Keratinocyte (primary cell): Measurements from ENCODE around the gene CHAMP1. TPM values are rescaled to one million over a fixed set of nuclear protein-coding genes. Genes with fewer than 3 reads are reported as not detected.

Experiments
- DNase-seq: peaks from one replicate; pipeline ENCODE4 v3.0.0-alpha.2; 2011; ENCODE audit warnings: low read depth, missing footprints, low spot score
- FAIRE-seq: peaks from 2 replicates; lab custom pipeline; 2011; peaks lifted over from hg19 to GRCh38; lab: Jason Lieb, UNC
- H2AFZ ChIP-seq: 2 replicates; pipeline ENCODE4 v1.6.0; 2012; ENCODE audit warnings: low read length, control low read depth, inconsistent platforms; ENCODE audit not compliant: control insufficient read depth
- H3K27ac ChIP-seq: 2 replicates; pipeline ENCODE4 v1.5.1; 2011; ENCODE audit warnings: low read length; ENCODE audit not compliant: control insufficient read depth, insufficient read depth
- H3K27me3 ChIP-seq: 3 replicates; pipeline ENCODE4 v1.6.0; 2011; ENCODE audit warnings: low read length; ENCODE audit not compliant: control insufficient read depth, insufficient read depth; ENCODE audit errors: extremely low read depth
- H3K36me3 ChIP-seq, 2 experiments: 2 replicates in 1 of 2; 3 replicates in 1 of 2; pipeline ENCODE4 v1.5.1; 2011; ENCODE audit warnings: low read length in 2 of 2, mild to moderate bottlenecking in 1 of 2; ENCODE audit not compliant: control insufficient read depth in 2 of 2, insufficient read depth in 2 of 2; ENCODE audit errors: extremely low read depth in 1 of 2
- H3K4me1 ChIP-seq: 3 replicates; pipeline ENCODE4 v1.5.1; 2011; ENCODE audit warnings: low read length; ENCODE audit not compliant: control insufficient read depth, insufficient read depth; ENCODE audit errors: extremely low read depth
- H3K4me2 ChIP-seq: 3 replicates; pipeline ENCODE4 v1.6.0; 2011; ENCODE audit warnings: low read depth, low read length; ENCODE audit not compliant: control insufficient read depth, insufficient read depth; ENCODE audit errors: extremely low read depth
- H3K4me3 ChIP-seq, 3 experiments: fragments of 200-600 bp in 1 of 3; sonication (generic) in 1 of 3; 2 replicates in 2 of 3; 3 replicates in 1 of 3; pipeline ENCODE4 v1.5.1; 2011 to 2016; ENCODE audit warnings: low read length in 3 of 3, mild to moderate bottlenecking in 3 of 3, control low read depth in 2 of 3, inconsistent platforms in 1 of 3, low read depth in 1 of 3, mixed read lengths in 1 of 3, mixed run types in 1 of 3, moderate library complexity in 1 of 3; ENCODE audit not compliant: control insufficient read depth in 2 of 3, insufficient read depth in 2 of 3; ENCODE audit errors: extremely low read depth in 1 of 3
- H3K79me2 ChIP-seq: 2 replicates; pipeline ENCODE4 v1.6.0; 2012; ENCODE audit warnings: low read length; ENCODE audit not compliant: control insufficient read depth, insufficient read depth
- H3K9ac ChIP-seq: 3 replicates; pipeline ENCODE4 v1.6.0; 2011; ENCODE audit warnings: low read length; ENCODE audit not compliant: control insufficient read depth, insufficient read depth; ENCODE audit errors: extremely low read depth
- H3K9me1 ChIP-seq: 3 replicates; pipeline ENCODE4 v1.6.0; 2011; ENCODE audit warnings: low read length; ENCODE audit not compliant: control insufficient read depth, insufficient read depth; ENCODE audit errors: extremely low read depth
- H3K9me3 ChIP-seq: 2 replicates; pipeline ENCODE4 v1.5.1; 2012; ENCODE audit warnings: low read depth, low read length; ENCODE audit not compliant: control insufficient read depth
- H4K20me1 ChIP-seq: 3 replicates; pipeline ENCODE4 v1.6.0; 2011; ENCODE audit warnings: low read length; ENCODE audit not compliant: control insufficient read depth, insufficient read depth; ENCODE audit errors: extremely low read depth
- EZH2 ChIP-seq: IDR thresholded peaks from one replicate; pipeline ENCODE4 v1.6.1; 2012; ENCODE audit warnings: inconsistent platforms, mild to moderate bottlenecking, low read length, moderate library complexity
- dilution Hi-C: fragments of 300-500 bp; cut with MboI; formaldehyde crosslinking; loops from one replicate; pipeline ENCODE4 v1.7.0; 2020; ENCODE audit warnings: low sequenced_read_pairs; ENCODE audit not compliant: extremely low pct_ligation_motif_present
- polyA plus RNA-seq, 5 experiments: library from polyadenylated mRNA; depleted of rRNA in 3 of 5; stranded (reverse) in 3 of 5; stranded (forward) in 1 of 5; unstranded in 1 of 5; fragments of >200 nt; gene quantifications; 1 replicate in 1 of 5; 2 replicates in 3 of 5; 3 replicates in 1 of 5; pipeline versions ENCODE4 v1.2.1 to v1.2.3, GENCODE V29; 2011 to 2012; ENCODE audit warnings: missing spikeins in 2 of 5, low read depth in 1 of 5, low replicate concordance in 1 of 5
- TF ChIP-seq, protein P1 (sequence below), 3 experiments: IDR thresholded peaks in 1 of 3; conservative IDR thresholded peaks in 1 of 3; optimal IDR thresholded peaks in 1 of 3; 2 replicates in 2 of 3; 3 replicates in 1 of 3; pipeline versions ENCODE3 to v1.5.1; 2011; ENCODE audit warnings: low read length in 3 of 3, mild to moderate bottlenecking in 3 of 3, moderate library complexity in 2 of 3, control low read depth in 1 of 3, inconsistent platforms in 1 of 3; ENCODE audit not compliant: insufficient read depth in 2 of 3; ENCODE audit errors: extremely low read depth in 1 of 3

The CHAMP1 gene
- polyA plus RNA-seq, 1 donor (not counting 4 experiments of a cell fraction or from before 2014, with no cell fraction given): 14.2 TPM

DNA sequence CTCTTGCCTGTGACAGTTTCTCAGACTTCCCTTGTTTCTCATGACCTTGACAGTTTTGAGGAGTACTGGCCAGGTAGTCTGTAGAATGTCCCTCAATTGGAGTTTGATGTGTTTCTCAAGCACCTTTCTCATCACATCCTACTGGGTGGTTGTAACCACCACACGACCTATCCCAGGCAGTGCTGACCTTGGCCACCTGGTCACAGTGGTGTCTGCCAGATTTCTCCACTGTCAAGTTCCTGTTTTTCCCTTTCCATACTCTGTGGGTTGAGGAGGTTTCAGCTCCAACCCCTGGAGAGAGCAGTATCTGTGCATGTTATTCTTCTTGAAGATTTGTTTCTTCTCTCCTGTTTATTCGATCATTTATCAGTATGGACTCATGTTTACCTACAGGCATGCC is 41.3 kb upstream of the CHAMP1 start:
- no peak overlapping the region for H3K4me3 ChIP-seq
- H3K9me1 ChIP-seq: no peaks in the 10 kb centered on the region
- no peaks in the 10 kb centered on the region for H3K4me1 ChIP-seq
- FAIRE-seq: no peak
- peaks cover 16 to 34% of the 10 kb centered on the region in 2 experiments for H3K36me3 ChIP-seq
- H3K27ac ChIP-seq: no peak overlapping the region
- no peak for DNase-seq
- no peaks in the 10 kb centered on the region for H3K27me3 ChIP-seq
- H3K4me2 ChIP-seq: no peak overlapping the region
- H4K20me1 ChIP-seq: no peaks in the 10 kb centered on the region
- dilution Hi-C loops: no loop called here
- no peak overlapping the region for H3K9ac ChIP-seq
- no peaks in the 10 kb centered on the region for H3K79me2 ChIP-seq
- TF ChIP-seq EZH2: no peak
- TF ChIP-seq, protein P1, sequence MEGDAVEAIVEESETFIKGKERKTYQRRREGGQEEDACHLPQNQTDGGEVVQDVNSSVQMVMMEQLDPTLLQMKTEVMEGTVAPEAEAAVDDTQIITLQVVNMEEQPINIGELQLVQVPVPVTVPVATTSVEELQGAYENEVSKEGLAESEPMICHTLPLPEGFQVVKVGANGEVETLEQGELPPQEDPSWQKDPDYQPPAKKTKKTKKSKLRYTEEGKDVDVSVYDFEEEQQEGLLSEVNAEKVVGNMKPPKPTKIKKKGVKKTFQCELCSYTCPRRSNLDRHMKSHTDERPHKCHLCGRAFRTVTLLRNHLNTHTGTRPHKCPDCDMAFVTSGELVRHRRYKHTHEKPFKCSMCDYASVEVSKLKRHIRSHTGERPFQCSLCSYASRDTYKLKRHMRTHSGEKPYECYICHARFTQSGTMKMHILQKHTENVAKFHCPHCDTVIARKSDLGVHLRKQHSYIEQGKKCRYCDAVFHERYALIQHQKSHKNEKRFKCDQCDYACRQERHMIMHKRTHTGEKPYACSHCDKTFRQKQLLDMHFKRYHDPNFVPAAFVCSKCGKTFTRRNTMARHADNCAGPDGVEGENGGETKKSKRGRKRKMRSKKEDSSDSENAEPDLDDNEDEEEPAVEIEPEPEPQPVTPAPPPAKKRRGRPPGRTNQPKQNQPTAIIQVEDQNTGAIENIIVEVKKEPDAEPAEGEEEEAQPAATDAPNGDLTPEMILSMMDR (optimal IDR thresholded peaks at IDR 0.05 in 1 of 3, IDR thresholded peaks at IDR 0.05 in 1 of 3, conservative IDR thresholded peaks at IDR 0.05 in 1 of 3; ENCODE audit: extremely low read depth in 1 of 3, insufficient read depth in 2 of 3, low read length in 3 of 3): no peak
- H2AFZ ChIP-seq: no peak overlapping the region
- no peaks in the 10 kb centered on the region for H3K9me3 ChIP-seq

DNA sequence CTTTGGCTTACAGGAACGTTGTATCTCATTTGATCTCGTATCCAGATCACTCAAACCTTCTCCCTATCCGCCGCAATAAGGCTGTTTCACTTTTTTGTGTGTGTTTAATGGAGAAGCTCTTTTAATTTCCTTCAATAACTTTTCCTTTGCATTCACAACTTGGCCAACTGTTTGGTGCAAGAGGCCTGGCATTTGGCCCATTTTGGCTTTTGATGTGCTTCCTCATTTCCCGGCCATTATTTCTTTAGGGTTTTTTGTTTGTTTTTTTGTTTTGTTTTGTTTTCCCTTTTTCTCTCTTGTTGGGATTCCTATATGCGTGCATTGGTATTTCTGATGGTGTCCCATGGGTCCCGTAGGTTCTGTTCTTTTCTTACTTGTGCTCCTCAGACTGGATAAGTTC is 39.0 kb upstream of the CHAMP1 start:
- H3K27me3 ChIP-seq: no peaks in the 10 kb centered on the region
- no peaks in the 10 kb centered on the region for H4K20me1 ChIP-seq
- peaks cover 2% of the 10 kb centered on the region for H3K4me1 ChIP-seq
- no peak overlapping the region for H3K9ac ChIP-seq
- no peaks in the 10 kb centered on the region for H3K9me1 ChIP-seq
- H3K9me3 ChIP-seq: no peaks in the 10 kb centered on the region
- FAIRE-seq (no peak), DNase-seq (no peak)
- H3K4me3 ChIP-seq: no peak overlapping the region
- H3K79me2 ChIP-seq: no peaks in the 10 kb centered on the region
- TF ChIP-seq, protein P1 (optimal IDR thresholded peaks at IDR 0.05 in 1 of 3, IDR thresholded peaks at IDR 0.05 in 1 of 3, conservative IDR thresholded peaks at IDR 0.05 in 1 of 3; ENCODE audit: extremely low read depth in 1 of 3, insufficient read depth in 2 of 3, low read length in 3 of 3): no peak
- TF ChIP-seq EZH2: no peak
- H3K4me2 ChIP-seq: no peak overlapping the region
- no peak overlapping the region for H2AFZ ChIP-seq
- H3K27ac ChIP-seq: no peak overlapping the region
- peaks cover 12 to 18% of the 10 kb centered on the region in 2 experiments for H3K36me3 ChIP-seq
- dilution Hi-C loops: no loop called here
